Measurements from ENCODE around the gene INPP5D.

- TF ChIP-seq POLR2AphosphoS5 (IDR thresholded peaks at IDR 0.05) (no peak), CTCF (IDR thresholded peaks at IDR 0.05) (no peak), POLR2A (IDR thresholded peaks at IDR 0.05) (no peak)
Observed at GRCh38 chr2:233025706-233026105, 34.4 kb upstream of the INPP5D start.

Measured in stomach (tissue), 4 donors.